Activated CD4-positive, alpha-beta memory T cell treated with anti-CD3 and anti-CD28 coated beads, Interleukin-2, amount 10 ng/mL, durations not matched to agents 7 days and 5 days (primary cell): ENCODE measurements around the gene KMT2E. TPM values are rescaled to one million over a fixed set of nuclear protein-coding genes. Genes with fewer than 3 reads are reported as not detected.
A peak's percentile ranks its signal among the peaks of the same experiment; 100 is the strongest.
"Not testable (repeated sequence)": the region's sequence is repeated elsewhere in the genome, so short reads cannot be mapped to it uniquely, and the experiment has no call there.

Source experiments
- CTCF ChIA-PET: fragments of 350-600 bp; sonication (Branson Sonifier 250); formaldehyde crosslinking; loops from one replicate; lab custom pipeline; 2021; ENCODE audit warnings: antibody characterized with exemption, inconsistent platforms; lab: Charles Lee
- POLR2A ChIA-PET: fragments of 350-600 bp; sonication (Branson Sonifier 250); formaldehyde crosslinking; loops from one replicate; lab custom pipeline; 2021; ENCODE audit warnings: antibody characterized with exemption; lab: Charles Lee
- DNase-seq: peaks from one replicate; pipeline ENCODE4 v3.0.0-alpha.2; 2020
- H3K27ac Mint-ChIP-seq: one replicate; pipeline ENCODE4 v1.8.0; 2021; ENCODE audit warnings: mild to moderate bottlenecking, mixed read lengths
- H3K27me3 Mint-ChIP-seq: one replicate; pipeline ENCODE4 v1.8.0; 2021; ENCODE audit warnings: mixed read lengths
- H3K36me3 Mint-ChIP-seq: one replicate; pipeline ENCODE4 v1.8.0; 2021; ENCODE audit warnings: low read depth, mixed read lengths
- H3K4me1 Mint-ChIP-seq: one replicate; pipeline ENCODE4 v1.8.0; 2021; ENCODE audit warnings: mixed read lengths
- H3K4me3 Mint-ChIP-seq: one replicate; pipeline ENCODE4 v1.8.0; 2021; ENCODE audit warnings: mild to moderate bottlenecking, mixed read lengths
- H3K9me3 Mint-ChIP-seq: one replicate; pipeline ENCODE4 v1.8.0; 2021; ENCODE audit warnings: mixed read lengths
- total RNA-seq, 2 experiments: library from RNA; stranded (reverse); gene quantifications; one replicate each; pipeline ENCODE4 v1.2.3, GENCODE V29; 2021

Gene KMT2E
- total RNA-seq, 2 experiments from 2014 or later: 122 to 128 TPM

- H3K4me1 Mint-ChIP-seq: peaks cover 68% of the 10 kb centered on the region
- no peaks in the 10 kb centered on the region for H3K9me3 Mint-ChIP-seq
- no peaks in the 10 kb centered on the region for H3K27me3 Mint-ChIP-seq
- H3K4me3 Mint-ChIP-seq: peak overlapping the region; percentile 98
- DNase-seq: no peak
- H3K27ac Mint-ChIP-seq: peak overlapping the region; percentile 99
- CTCF ChIA-PET: interaction anchor here (0.7 to 7.9 kb wide), 7 partner anchors 20 to 547 kb away, joined by 3 to 106 read pairs (median 20); partner anchors contain the start of gene KMT2E
- peaks cover 25% of the 10 kb centered on the region for H3K36me3 Mint-ChIP-seq
- POLR2A ChIA-PET: interaction anchor here (0.6 to 15.7 kb wide), 16 partner anchors 8 to 547 kb away, joined by 3 to 822 read pairs (median 5); partner anchors contain the start of genes KMT2E and SRPK2
Observed at GRCh38 chr7:104984585-104985258, 29.3 kb upstream of the KMT2E start.

GRCh38 chr7:104985259-104985617, 28.8 kb upstream of the KMT2E start:
- H3K4me3 Mint-ChIP-seq: peak overlapping the region; percentile 98
- no peak for DNase-seq
- ChIA-PET CTCF (interaction anchor here (2.1 to 7.9 kb wide), 5 partner anchors 19 to 41 kb away, joined by 9 to 106 read pairs (median 66); partner anchors contain the start of gene KMT2E), POLR2A (interaction anchor here (0.7 to 15.7 kb wide), 4 partner anchors 25 to 546 kb away, joined by 3 to 822 read pairs (median 88); partner anchors contain the start of gene KMT2E)
- no peaks in the 10 kb centered on the region for H3K27me3 Mint-ChIP-seq
- H3K9me3 Mint-ChIP-seq: no peaks in the 10 kb centered on the region
- peaks cover 65% of the 10 kb centered on the region for H3K4me1 Mint-ChIP-seq
- H3K36me3 Mint-ChIP-seq: peaks cover 23% of the 10 kb centered on the region
- peak overlapping the region; percentile 99 for H3K27ac Mint-ChIP-seq

GRCh38 chr7:104986628-104987259, 27.3 kb upstream of the KMT2E start:
- peaks cover 52% of the 10 kb centered on the region for H3K4me1 Mint-ChIP-seq

GRCh38 chr7:104987403-104987802, 26.6 kb upstream of the KMT2E start:
- DNase-seq, H3K9me3 Mint-ChIP-seq, H3K27me3 Mint-ChIP-seq, H3K27ac Mint-ChIP-seq, H3K4me3 Mint-ChIP-seq: not testable (repeated sequence)
- ChIA-PET CTCF (interaction anchor here (1.2 to 7.9 kb wide), 3 partner anchors 23 to 28 kb away, joined by 5 to 106 read pairs (median 11); partner anchors contain the start of gene KMT2E), POLR2A (interaction anchor here (1.2 to 15.7 kb wide), 2 partner anchors 21 to 23 kb away, joined by 3 to 822 read pairs; partner anchors contain the start of gene KMT2E)
- Mint-ChIP-seq H3K4me1 (peaks cover 51% of the 10 kb centered on the region), H3K36me3 (peaks cover 29% of the 10 kb centered on the region)

More at GRCh38 chr7:104986628-104987259, 27.3 kb upstream of the KMT2E start:
- H3K27me3 Mint-ChIP-seq: no peaks in the 10 kb centered on the region
- CTCF ChIA-PET: interaction anchor here (0.7 to 7.9 kb wide), 3 partner anchors 23 to 108 kb away, joined by 3 to 106 read pairs (median 11); partner anchors contain the start of gene KMT2E
- peaks cover 29% of the 10 kb centered on the region for H3K36me3 Mint-ChIP-seq
- no peak overlapping the region for H3K4me3 Mint-ChIP-seq
- POLR2A ChIA-PET: interaction anchor here (1.2 to 15.7 kb wide), 2 partner anchors 20 to 23 kb away, joined by 3 to 822 read pairs; partner anchors contain the start of gene KMT2E
- peak overlapping the region; percentile 15 for H3K27ac Mint-ChIP-seq
- no peaks in the 10 kb centered on the region for H3K9me3 Mint-ChIP-seq
- no peak for DNase-seq

- H3K4me3 Mint-ChIP-seq: no peak overlapping the region
- H3K4me1 Mint-ChIP-seq: peaks cover 57% of the 10 kb centered on the region
- POLR2A ChIA-PET: interaction anchor here (15.7 kb wide), 1 partner anchor 19 kb away, joined by 822 read pairs; the partner anchor contains the start of gene KMT2E
- no peaks in the 10 kb centered on the region for H3K27me3 Mint-ChIP-seq
- peaks cover 45% of the 10 kb centered on the region for H3K36me3 Mint-ChIP-seq
- CTCF ChIA-PET: interaction anchor here (0.7 to 1.0 kb wide), 4 partner anchors 10 to 1582 kb away, joined by 3 read pairs; no protein-coding TSS in a partner anchor
- no peak overlapping the region for H3K27ac Mint-ChIP-seq
- DNase-seq: no peak
- H3K9me3 Mint-ChIP-seq: no peaks in the 10 kb centered on the region
Observed at GRCh38 chr7:104990983-104991382, 23.0 kb upstream of the KMT2E start.

- H3K36me3 Mint-ChIP-seq: peaks cover 47% of the 10 kb centered on the region
- H3K4me3 Mint-ChIP-seq: no peak overlapping the region
- no peaks in the 10 kb centered on the region for H3K9me3 Mint-ChIP-seq
- peaks cover 56% of the 10 kb centered on the region for H3K4me1 Mint-ChIP-seq
- POLR2A ChIA-PET: interaction anchor here (2.1 to 15.7 kb wide), 2 partner anchors 9 to 18 kb away, joined by 11 to 822 read pairs; partner anchors contain the start of gene KMT2E
- H3K27me3 Mint-ChIP-seq: no peaks in the 10 kb centered on the region
- no peak overlapping the region for H3K27ac Mint-ChIP-seq
- CTCF ChIA-PET: interaction anchor here (0.7 kb wide), 1 partner anchor 11 kb away, joined by 3 read pairs; no protein-coding TSS in a partner anchor
- DNase-seq: no peak
Observed at GRCh38 chr7:104992306-104992705, 21.7 kb upstream of the KMT2E start.

GRCh38 chr7:104993217-104993862, 20.7 kb upstream of the KMT2E start:
- Mint-ChIP-seq H3K4me1 (peaks cover 50% of the 10 kb centered on the region), H3K27me3 (no peaks in the 10 kb centered on the region), H3K27ac (peak overlapping the region; percentile 29), H3K4me3 (no peak overlapping the region), H3K9me3 (no peaks in the 10 kb centered on the region), H3K36me3 (peaks cover 52% of the 10 kb centered on the region)
- POLR2A ChIA-PET: interaction anchor here (2.1 to 15.7 kb wide), 2 partner anchors 10 to 17 kb away, joined by 11 to 822 read pairs; partner anchors contain the start of gene KMT2E
- no peak for DNase-seq
- CTCF ChIA-PET: interaction anchor here (0.8 to 1.2 kb wide), 3 partner anchors 8 to 14 kb away, joined by 3 read pairs; no protein-coding TSS in a partner anchor

- ChIA-PET CTCF (interaction anchor here (0.9 to 1.0 kb wide), 2 partner anchors 9 to 17 kb away, joined by 3 read pairs; no protein-coding TSS in a partner anchor), POLR2A (interaction anchor here (0.8 to 1.2 kb wide), 4 partner anchors 10 to 15 kb away, joined by 3 to 8 read pairs (median 4); partner anchors contain the start of gene KMT2E)
- no peak for DNase-seq
- no peak overlapping the region for H3K27ac Mint-ChIP-seq
- H3K4me1 Mint-ChIP-seq: peaks cover 79% of the 10 kb centered on the region
- H3K9me3 Mint-ChIP-seq: no peaks in the 10 kb centered on the region
- no peaks in the 10 kb centered on the region for H3K27me3 Mint-ChIP-seq
- H3K36me3 Mint-ChIP-seq: peaks cover 66% of the 10 kb centered on the region
- H3K4me3 Mint-ChIP-seq: no peak overlapping the region
Observed at GRCh38 chr7:104998040-104998752, 15.8 kb upstream of the KMT2E start.

- no peak for DNase-seq
- H3K9me3 Mint-ChIP-seq: no peaks in the 10 kb centered on the region
- ChIA-PET POLR2A (no interaction called here), CTCF (no interaction called here)
- no peaks in the 10 kb centered on the region for H3K27me3 Mint-ChIP-seq
- H3K4me3 Mint-ChIP-seq: no peak overlapping the region
- H3K36me3 Mint-ChIP-seq: peaks cover 55% of the 10 kb centered on the region
- no peak overlapping the region for H3K27ac Mint-ChIP-seq
- H3K4me1 Mint-ChIP-seq: peaks cover 78% of the 10 kb centered on the region
Observed at GRCh38 chr7:105000200-105000599, 13.8 kb upstream of the KMT2E start.

GRCh38 chr7:105000927-105001336, 13.1 kb upstream of the KMT2E start:
- no peak for DNase-seq
- Mint-ChIP-seq H3K27ac (peak overlapping the region; percentile 49), H3K36me3 (peaks cover 51% of the 10 kb centered on the region), H3K27me3 (no peaks in the 10 kb centered on the region), H3K4me1 (peaks cover 75% of the 10 kb centered on the region), H3K4me3 (no peak overlapping the region), H3K9me3 (no peaks in the 10 kb centered on the region)
- ChIA-PET POLR2A (interaction anchor here (3.1 to 19.3 kb wide), 4 partner anchors 10 to 15 kb away, joined by 17 to 822 read pairs (median 22); partner anchors contain the start of gene KMT2E), CTCF (interaction anchor here (1.3 to 7.6 kb wide), 2 partner anchors 8 to 18 kb away, joined by 3 to 66 read pairs; no protein-coding TSS in a partner anchor)

- Mint-ChIP-seq H3K4me1 (peaks cover 77% of the 10 kb centered on the region), H3K36me3 (peaks cover 51% of the 10 kb centered on the region), H3K27me3 (no peaks in the 10 kb centered on the region), H3K4me3 (no peak overlapping the region), H3K27ac (no peak overlapping the region), H3K9me3 (no peaks in the 10 kb centered on the region)
- ChIA-PET CTCF (interaction anchor here (1.3 to 7.6 kb wide), 2 partner anchors 8 to 19 kb away, joined by 3 to 66 read pairs; no protein-coding TSS in a partner anchor), POLR2A (interaction anchor here (0.7 to 19.3 kb wide), 6 partner anchors 10 to 530 kb away, joined by 3 to 822 read pairs (median 17); partner anchors contain the start of genes KMT2E and RINT1)
- no peak for DNase-seq
Observed at GRCh38 chr7:105001652-105002184, 12.3 kb upstream of the KMT2E start.
